Loucy (cell line): Measurements from ENCODE around the gene CMTM8.

Experiments
- EZH2phosphoT487 ChIP-seq: fragments of 200-600 bp; IDR thresholded peaks from 2 replicates; pipeline ENCODE4 v1.6.1; 2018; ENCODE audit warnings: antibody characterized with exemption, mild to moderate bottlenecking, moderate library complexity, borderline replicate concordance
- TF ChIP-seq, protein P1 (sequence below): fragments of 200-600 bp; sonication (generic); conservative IDR thresholded peaks from 2 replicates; pipeline ENCODE4 v1.5.1; 2014; ENCODE audit warnings: mild to moderate bottlenecking, antibody characterized with exemption, low read length

DNA sequence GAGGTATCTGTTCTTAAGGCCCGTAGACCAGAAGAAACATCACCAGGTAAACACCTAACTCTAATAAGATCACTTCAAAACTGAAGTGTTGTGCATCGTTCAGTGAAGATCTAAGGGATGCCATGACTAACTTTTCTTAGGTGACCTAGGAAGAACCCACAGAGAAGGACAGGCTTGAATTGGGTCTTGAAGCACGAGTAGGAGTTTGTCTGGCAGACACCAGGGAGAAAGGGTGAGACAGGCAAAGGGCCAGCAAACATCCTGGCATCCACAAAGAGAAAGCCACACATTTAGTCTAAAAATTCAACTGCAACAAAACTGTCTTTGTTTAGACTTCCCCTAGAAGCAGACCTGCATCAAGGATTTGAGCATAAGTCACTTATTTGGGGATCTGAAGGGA, 15.5 kb upstream of the CMTM8 start:
- TF ChIP-seq, protein P1, sequence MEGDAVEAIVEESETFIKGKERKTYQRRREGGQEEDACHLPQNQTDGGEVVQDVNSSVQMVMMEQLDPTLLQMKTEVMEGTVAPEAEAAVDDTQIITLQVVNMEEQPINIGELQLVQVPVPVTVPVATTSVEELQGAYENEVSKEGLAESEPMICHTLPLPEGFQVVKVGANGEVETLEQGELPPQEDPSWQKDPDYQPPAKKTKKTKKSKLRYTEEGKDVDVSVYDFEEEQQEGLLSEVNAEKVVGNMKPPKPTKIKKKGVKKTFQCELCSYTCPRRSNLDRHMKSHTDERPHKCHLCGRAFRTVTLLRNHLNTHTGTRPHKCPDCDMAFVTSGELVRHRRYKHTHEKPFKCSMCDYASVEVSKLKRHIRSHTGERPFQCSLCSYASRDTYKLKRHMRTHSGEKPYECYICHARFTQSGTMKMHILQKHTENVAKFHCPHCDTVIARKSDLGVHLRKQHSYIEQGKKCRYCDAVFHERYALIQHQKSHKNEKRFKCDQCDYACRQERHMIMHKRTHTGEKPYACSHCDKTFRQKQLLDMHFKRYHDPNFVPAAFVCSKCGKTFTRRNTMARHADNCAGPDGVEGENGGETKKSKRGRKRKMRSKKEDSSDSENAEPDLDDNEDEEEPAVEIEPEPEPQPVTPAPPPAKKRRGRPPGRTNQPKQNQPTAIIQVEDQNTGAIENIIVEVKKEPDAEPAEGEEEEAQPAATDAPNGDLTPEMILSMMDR: no peak
- TF ChIP-seq EZH2phosphoT487: no peak
